Vagina (tissue), 2 donors: ENCODE results near the gene CCDC9B. TPM values are rescaled to one million over a fixed set of nuclear protein-coding genes. Genes with fewer than 3 reads are reported as not detected.

Source experiments
- DNase-seq, 2 donors: peaks; one replicate each; pipeline ENCODE4 v3.0.0-alpha.2; 2017; ENCODE audit errors: extremely low spot score in 2 of 2
- H3K27ac ChIP-seq: fragments of 200-600 bp; sonication (generic); one replicate; pipeline ENCODE4 v1.5.1; 2019
- H3K27me3 ChIP-seq: fragments of 200-600 bp; sonication (generic); one replicate; pipeline ENCODE4 v1.5.1; 2019
- H3K36me3 ChIP-seq, 2 donors: fragments of 200-600 bp; sonication (generic); one replicate each; pipeline ENCODE4 v1.5.1; 2017 to 2019
- H3K4me1 ChIP-seq: fragments of 200-600 bp; sonication (generic); one replicate; pipeline ENCODE4 v1.5.1; 2019
- H3K4me3 ChIP-seq, 2 donors: fragments of 200-600 bp; sonication (generic); 1 replicate in 1 of 2; 2 replicates in 1 of 2; pipeline ENCODE4 v1.5.1; 2016 to 2019
- H3K9me3 ChIP-seq: fragments of 200-600 bp; sonication (generic); one replicate; pipeline ENCODE4 v1.5.1; 2019
- CTCF ChIP-seq, 3 experiments: fragments of 450-650 bp in 2 of 3; fragments of 200-600 bp in 1 of 3; sonication (generic) in 1 of 3; IDR thresholded peaks; one replicate each; pipeline ENCODE4 v1.5.1; 2017 to 2019; ENCODE audit warnings: antibody characterized with exemption in 3 of 3, mild to moderate bottlenecking in 2 of 3, moderate library complexity in 2 of 3
- POLR2A ChIP-seq, 2 donors: fragments of 450-650 bp; IDR thresholded peaks; one replicate each; pipeline ENCODE4 v1.6.1; 2017; ENCODE audit warnings: antibody characterized with exemption in 2 of 2, mild to moderate bottlenecking in 2 of 2, moderate library complexity in 2 of 2
- POLR2AphosphoS5 ChIP-seq, 2 donors: sonication (generic); formaldehyde crosslinking; IDR thresholded peaks; one replicate each; pipeline ENCODE4 v1.9.0; 2017; ENCODE audit warnings: antibody characterized with exemption in 2 of 2, mild to moderate bottlenecking in 2 of 2, low read depth in 1 of 2; ENCODE audit not compliant: insufficient read depth in 1 of 2
- intact Hi-C: fragments of 100-400 bp; cut with DNase I; formaldehyde crosslinking; loops from one replicate; pipeline ENCODE4 v1.15.1; 2023
- total RNA-seq: library from RNA; depleted of rRNA; stranded (reverse); fragments of >200 nt; gene quantifications from one replicate; pipeline ENCODE4 v1.2.3, GENCODE V29; 2016

CCDC9B gene
- total RNA-seq, 1 donor from 2014 or later, result 16.0 TPM

DNA sequence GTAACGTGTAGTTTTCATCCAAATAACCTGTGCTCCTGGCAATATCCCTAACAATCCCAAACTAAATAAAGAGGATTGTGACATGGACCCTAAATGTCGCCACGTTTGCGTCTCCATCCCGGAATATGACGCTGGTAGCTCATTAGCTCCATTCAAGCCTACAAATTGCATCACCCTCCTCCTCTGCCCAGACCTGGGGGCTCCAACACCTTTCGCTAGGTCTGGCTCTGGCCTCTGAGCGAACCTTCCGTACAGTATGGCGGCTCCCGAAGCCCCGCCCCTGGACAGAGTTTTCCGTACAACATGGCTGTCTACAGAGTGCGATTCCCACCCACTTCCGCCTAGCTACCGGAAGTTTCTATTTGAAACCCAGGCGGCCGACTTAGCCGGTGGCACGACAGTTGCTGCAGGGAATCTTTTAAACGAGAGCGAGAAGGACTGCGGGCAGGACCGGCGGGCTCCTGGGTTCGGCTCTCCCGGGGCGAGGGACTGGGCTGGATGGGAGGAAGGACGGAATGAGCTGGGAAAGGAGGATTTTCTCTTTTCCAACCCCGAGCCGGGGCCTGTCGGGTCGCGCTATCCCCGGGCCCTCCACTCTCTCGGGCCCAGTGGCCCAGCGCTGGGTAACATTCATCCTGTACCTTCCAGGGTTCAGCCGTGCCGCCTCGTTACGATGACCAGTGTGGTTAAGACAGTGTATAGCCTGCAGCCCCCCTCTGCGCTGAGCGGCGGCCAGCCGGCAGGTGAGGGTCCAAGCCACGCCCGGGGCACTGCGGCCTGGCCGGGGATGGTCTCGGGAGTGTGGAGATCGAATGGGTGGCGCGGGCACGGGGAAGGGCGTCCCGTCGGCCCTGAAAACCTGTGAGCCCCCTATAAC lies 42.1 kb upstream of the CCDC9B start, which contains the start of gene KNSTRN:
Gene KNSTRN, plus strand, starts transcription at position 142 of the 877 bp plus-strand sequence. Its CDS starts 115 bp downstream, at position 257.
- no peaks in the 10 kb centered on the region for H3K9me3 ChIP-seq

GRCh38 chr15:40381818-40382529 lies 41.2 kb upstream of the CCDC9B start:
- TF ChIP-seq POLR2AphosphoS5 (IDR thresholded peaks at IDR 0.05; ENCODE audit: insufficient read depth in 1 of 2, low read depth in 1 of 2) (no peak), POLR2A (IDR thresholded peaks at IDR 0.05) (no peak)
- intact Hi-C loops, result no loop called here
- H3K36me3 ChIP-seq, result peaks cover 0 to 12% of the 10 kb centered on the region in 2 donors
- no peaks in the 10 kb centered on the region for H3K27me3 ChIP-seq
- no peak for DNase-seq
- H3K9me3 ChIP-seq, result no peaks in the 10 kb centered on the region
- peaks cover 24% of the 10 kb centered on the region for H3K4me1 ChIP-seq
- no peak overlapping the region for H3K4me3 ChIP-seq
- no peak overlapping the region for H3K27ac ChIP-seq

More for the DNA sequence above, 42.1 kb upstream of the CCDC9B start, which contains the start of gene KNSTRN:
- H3K4me3 ChIP-seq, result peak within 1 kb of the TSS; percentile 53 to 69
- no peak for DNase-seq
- H3K4me1 ChIP-seq, result peaks cover 24% of the 10 kb centered on the region
- H3K27me3 ChIP-seq, result no peaks in the 10 kb centered on the region
- TF ChIP-seq POLR2AphosphoS5 (IDR thresholded peaks at IDR 0.05; ENCODE audit: insufficient read depth in 1 of 2, low read depth in 1 of 2), result peak; percentile 57 to 85
- no peak for TF ChIP-seq CTCF (IDR thresholded peaks at IDR 0.05)
- no peak for TF ChIP-seq POLR2A (IDR thresholded peaks at IDR 0.05)
- peak within 1 kb of the TSS; percentile 31 for H3K27ac ChIP-seq
- peaks cover 0 to 21% of the 10 kb centered on the region in 2 donors for H3K36me3 ChIP-seq
- intact Hi-C loops, result no loop called here

DNA sequence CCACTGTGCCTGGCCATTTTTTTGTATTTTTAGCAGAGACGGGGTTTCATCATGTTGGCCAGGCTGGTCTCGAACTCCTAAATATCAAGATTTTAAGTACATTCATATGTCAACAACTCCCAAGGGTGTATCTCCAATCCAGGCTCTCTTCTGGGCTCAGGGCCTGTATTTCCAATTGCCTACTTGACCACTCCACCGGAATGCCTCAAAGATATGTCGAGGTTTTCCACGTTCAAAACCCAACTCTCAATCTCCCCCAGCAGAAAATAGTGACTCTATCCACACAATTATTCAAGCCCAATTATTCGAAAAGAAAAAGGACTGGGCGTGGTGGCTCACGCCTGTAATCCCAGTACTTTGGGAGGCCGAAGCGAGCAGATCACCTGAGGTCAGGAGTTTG lies 39.9 kb upstream of the CCDC9B start:
- H3K9me3 ChIP-seq, result no peaks in the 10 kb centered on the region

GRCh38 chr15:40379853-40380252 lies 39.1 kb upstream of the CCDC9B start:
- no peak for DNase-seq
- H3K9me3 ChIP-seq, result no peaks in the 10 kb centered on the region

More for the DNA sequence above, 39.9 kb upstream of the CCDC9B start:
- H3K36me3 ChIP-seq, result no peaks in the 10 kb centered on the region
- H3K4me1 ChIP-seq, result peaks cover 24% of the 10 kb centered on the region
- H3K4me3 ChIP-seq, result no peak overlapping the region
- no peak for DNase-seq
- TF ChIP-seq POLR2AphosphoS5 (IDR thresholded peaks at IDR 0.05; ENCODE audit: insufficient read depth in 1 of 2, low read depth in 1 of 2) (no peak), CTCF (IDR thresholded peaks at IDR 0.05) (no peak), POLR2A (IDR thresholded peaks at IDR 0.05) (no peak)
- H3K27ac ChIP-seq, result no peak overlapping the region
- intact Hi-C loops, result no loop called here
- H3K27me3 ChIP-seq, result no peaks in the 10 kb centered on the region

More at GRCh38 chr15:40379853-40380252, 39.1 kb upstream of the CCDC9B start:
- intact Hi-C loops, result no loop called here
- no peaks in the 10 kb centered on the region for H3K36me3 ChIP-seq
- no peaks in the 10 kb centered on the region for H3K27me3 ChIP-seq
- TF ChIP-seq CTCF (IDR thresholded peaks at IDR 0.05), result no peak
- peak in 1 of 2 donors; percentile 68 for TF ChIP-seq POLR2AphosphoS5 (IDR thresholded peaks at IDR 0.05; ENCODE audit: insufficient read depth in 1 of 2, low read depth in 1 of 2)
- H3K4me1 ChIP-seq, result peaks cover 24% of the 10 kb centered on the region
- no peak overlapping the region for H3K4me3 ChIP-seq
- H3K27ac ChIP-seq, result no peak overlapping the region
